OCI-LY3 (cell line): ENCODE measurements around the gene TACC2.
"Not testable (repeated sequence)": the region's sequence is repeated elsewhere in the genome, so short reads cannot be mapped to it uniquely, and the experiment has no call there.

Experiments
- H2AFZ ChIP-seq: fragments of 200-600, 300-600 bp; shearing (Covaris generic); 2 replicates; pipeline ENCODE4 v1.6.0; 2014; ENCODE audit warnings: antibody characterized with exemption, low read depth, low read length
- H3K27ac ChIP-seq: fragments of 200-600, 300-600 bp; sonication (generic); 2 replicates; pipeline ENCODE4 v1.5.1; 2014; ENCODE audit warnings: mild to moderate bottlenecking, low read length, moderate library complexity, mixed read lengths
- H3K27me3 ChIP-seq: fragments of 200-600, 300-600 bp; sonication (generic); 2 replicates; pipeline ENCODE4 v1.6.1; 2014; ENCODE audit warnings: low read depth, low read length, mixed read lengths
- H3K36me3 ChIP-seq: fragments of 200-600, 300-600 bp; sonication (generic); replicated peaks from 2 replicates; pipeline ENCODE3; 2014; ENCODE audit warnings: low read depth, low read length, mixed read lengths
- H3K4me1 ChIP-seq: fragments of 300-600, 200-600 bp; sonication (generic); 2 replicates; pipeline ENCODE4 v1.6.1; 2014; ENCODE audit warnings: low read length, mixed read lengths
- H3K4me2 ChIP-seq: fragments of 200-600, 300-600 bp; sonication (generic); 2 replicates; pipeline ENCODE4 v1.6.1; 2014; ENCODE audit warnings: low read length, mixed read lengths
- H3K4me3 ChIP-seq: fragments of 300-600, 200-600 bp; sonication (generic); 2 replicates; pipeline ENCODE4 v1.5.1; 2014; ENCODE audit warnings: antibody characterized with exemption, mild to moderate bottlenecking, low read length, moderate library complexity
- H3K79me2 ChIP-seq: fragments of 300-600, 200-600 bp; shearing (Covaris generic); 2 replicates; pipeline ENCODE4 v1.6.1; 2014; ENCODE audit warnings: mild to moderate bottlenecking, low read length, mixed read lengths
- H3K9ac ChIP-seq: fragments of 300-600, 200-600 bp; shearing (Covaris generic); 2 replicates; pipeline ENCODE4 v1.6.0; 2014; ENCODE audit warnings: mild to moderate bottlenecking, low read length, moderate library complexity
- H3K9me3 ChIP-seq: fragments of 200-600, 300-600 bp; shearing (Covaris generic); 2 replicates; pipeline ENCODE4 v1.6.1; 2014; ENCODE audit warnings: low read length, mixed read lengths; ENCODE audit not compliant: insufficient read depth
- H4K20me1 ChIP-seq: fragments of 200-600, 300-600 bp; sonication (generic); 2 replicates; pipeline ENCODE4 v1.6.1; 2016; ENCODE audit warnings: low read length, mixed read lengths; ENCODE audit not compliant: insufficient read depth
- EZH2phosphoT487 ChIP-seq: fragments of 200-600 bp; shearing (Covaris generic); IDR thresholded peaks from 2 replicates; pipeline ENCODE4 v1.6.1; 2018; ENCODE audit warnings: antibody characterized with exemption, mixed run types, low read depth
- TF ChIP-seq, protein P1 (sequence below): fragments of 200-600, 300-600 bp; sonication (generic); IDR thresholded peaks from 2 replicates; pipeline ENCODE4 v1.5.1; 2014; ENCODE audit warnings: antibody characterized with exemption, low read length, low read depth

The TACC2 gene

DNA sequence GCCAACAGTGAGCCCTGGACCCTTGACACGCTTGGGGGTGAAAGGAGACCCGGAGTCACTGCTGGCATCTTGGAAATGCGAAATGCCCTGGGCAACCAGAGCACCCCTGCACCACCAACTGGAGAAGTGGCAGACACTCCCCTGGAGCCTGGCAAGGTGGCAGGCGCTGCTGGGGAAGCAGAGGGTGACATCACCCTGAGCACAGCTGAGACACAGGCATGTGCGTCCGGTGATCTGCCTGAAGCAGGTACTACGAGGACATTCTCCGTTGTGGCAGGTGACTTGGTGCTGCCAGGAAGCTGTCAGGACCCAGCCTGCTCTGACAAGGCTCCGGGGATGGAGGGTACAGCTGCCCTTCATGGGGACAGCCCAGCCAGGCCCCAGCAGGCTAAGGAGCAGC is 98.5 kb downstream of the TACC2 start:
- H3K4me2 ChIP-seq = no peak overlapping the region
- no peaks in the 10 kb centered on the region for H4K20me1 ChIP-seq
- no peak overlapping the region for H3K27ac ChIP-seq
- H2AFZ ChIP-seq = no peak overlapping the region
- no peaks in the 10 kb centered on the region for H3K9me3 ChIP-seq
- no peaks in the 10 kb centered on the region for H3K79me2 ChIP-seq
- H3K4me3 ChIP-seq = no peak overlapping the region
- no peak overlapping the region for H3K9ac ChIP-seq
- H3K36me3 ChIP-seq = no peaks in the 10 kb centered on the region
- no peaks in the 10 kb centered on the region for H3K27me3 ChIP-seq
- H3K4me1 ChIP-seq = no peaks in the 10 kb centered on the region
- TF ChIP-seq EZH2phosphoT487 = no peak
- TF ChIP-seq, protein P1, sequence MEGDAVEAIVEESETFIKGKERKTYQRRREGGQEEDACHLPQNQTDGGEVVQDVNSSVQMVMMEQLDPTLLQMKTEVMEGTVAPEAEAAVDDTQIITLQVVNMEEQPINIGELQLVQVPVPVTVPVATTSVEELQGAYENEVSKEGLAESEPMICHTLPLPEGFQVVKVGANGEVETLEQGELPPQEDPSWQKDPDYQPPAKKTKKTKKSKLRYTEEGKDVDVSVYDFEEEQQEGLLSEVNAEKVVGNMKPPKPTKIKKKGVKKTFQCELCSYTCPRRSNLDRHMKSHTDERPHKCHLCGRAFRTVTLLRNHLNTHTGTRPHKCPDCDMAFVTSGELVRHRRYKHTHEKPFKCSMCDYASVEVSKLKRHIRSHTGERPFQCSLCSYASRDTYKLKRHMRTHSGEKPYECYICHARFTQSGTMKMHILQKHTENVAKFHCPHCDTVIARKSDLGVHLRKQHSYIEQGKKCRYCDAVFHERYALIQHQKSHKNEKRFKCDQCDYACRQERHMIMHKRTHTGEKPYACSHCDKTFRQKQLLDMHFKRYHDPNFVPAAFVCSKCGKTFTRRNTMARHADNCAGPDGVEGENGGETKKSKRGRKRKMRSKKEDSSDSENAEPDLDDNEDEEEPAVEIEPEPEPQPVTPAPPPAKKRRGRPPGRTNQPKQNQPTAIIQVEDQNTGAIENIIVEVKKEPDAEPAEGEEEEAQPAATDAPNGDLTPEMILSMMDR = no peak

DNA sequence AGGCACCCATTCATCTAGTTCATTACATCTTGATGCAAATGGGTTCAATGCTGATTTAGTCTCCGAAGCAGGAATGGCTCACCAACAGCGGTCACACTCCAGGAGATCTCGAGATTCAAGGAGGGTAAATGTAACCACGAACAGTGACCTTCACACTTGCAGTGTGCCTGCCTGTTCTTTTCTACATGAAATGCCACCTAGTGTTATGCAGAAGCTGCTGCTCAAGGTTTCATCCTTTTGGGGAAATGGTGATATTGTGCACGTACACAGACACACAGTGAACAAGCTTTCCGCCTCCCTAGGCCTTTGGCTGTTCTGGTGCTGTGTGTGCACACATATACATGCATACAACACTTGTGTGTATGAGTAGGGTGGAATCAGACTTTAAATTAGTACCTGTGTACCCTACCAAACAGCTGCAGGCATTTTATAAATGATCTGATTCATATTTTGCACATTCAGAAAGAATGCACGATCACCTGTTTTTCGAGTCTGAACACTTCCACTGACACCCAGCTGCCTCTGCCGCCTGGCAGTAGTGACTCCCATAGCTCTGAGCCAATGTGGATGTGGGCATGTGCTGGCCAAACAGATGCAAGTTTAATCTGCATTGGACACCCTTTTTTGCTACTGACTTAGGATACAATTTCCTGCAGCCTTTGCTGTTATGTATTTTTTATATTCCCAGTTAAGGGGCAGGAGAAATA is 100.5 kb downstream of the TACC2 start:
- H3K4me2 ChIP-seq = no peak overlapping the region
- TF ChIP-seq, protein P1 = no peak
- no peak for TF ChIP-seq EZH2phosphoT487
- H3K27me3 ChIP-seq = 0 out of 2 replicates have a peak, but pooled peaks cover 3% of the 10 kb centered on the region
- no peaks in the 10 kb centered on the region for H3K4me1 ChIP-seq
- no peak overlapping the region for H2AFZ ChIP-seq
- no peaks in the 10 kb centered on the region for H3K9me3 ChIP-seq
- no peak overlapping the region for H3K4me3 ChIP-seq
- H3K79me2 ChIP-seq = no peaks in the 10 kb centered on the region
- H3K36me3 ChIP-seq = no peaks in the 10 kb centered on the region
- H4K20me1 ChIP-seq = no peaks in the 10 kb centered on the region
- H3K27ac ChIP-seq = no peak overlapping the region
- H3K9ac ChIP-seq = no peak overlapping the region

DNA sequence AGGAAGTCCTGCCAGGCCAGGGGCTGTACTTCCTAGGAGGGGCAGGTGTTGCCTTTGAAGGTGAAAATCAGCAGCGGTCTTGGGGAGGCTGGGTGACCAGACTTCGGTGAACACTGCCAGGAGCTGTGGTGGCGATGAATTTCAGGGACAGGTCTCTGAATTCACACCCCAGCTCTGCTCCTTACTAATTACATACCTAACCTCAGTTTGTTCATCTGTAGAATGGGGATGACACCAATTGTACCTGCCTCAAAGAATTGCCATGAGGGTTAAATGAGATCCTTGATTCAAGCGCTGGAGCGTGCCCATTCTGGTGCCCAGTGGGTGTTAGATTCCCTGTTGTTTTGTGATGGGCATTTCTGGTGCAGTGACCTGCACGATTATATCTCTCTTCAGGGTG is 102.8 kb downstream of the TACC2 start:
- H3K27me3 ChIP-seq = 0 out of 2 replicates have a peak, but pooled peaks cover 3% of the 10 kb centered on the region
- no peaks in the 10 kb centered on the region for H3K4me1 ChIP-seq
- no peak overlapping the region for H3K9ac ChIP-seq
- H2AFZ ChIP-seq = no peak overlapping the region
- H4K20me1 ChIP-seq = no peaks in the 10 kb centered on the region
- H3K9me3 ChIP-seq = no peaks in the 10 kb centered on the region
- H3K4me2 ChIP-seq = no peak overlapping the region
- no peak overlapping the region for H3K4me3 ChIP-seq
- H3K36me3 ChIP-seq = no peaks in the 10 kb centered on the region
- TF ChIP-seq, protein P1 = no peak
- TF ChIP-seq EZH2phosphoT487 = no peak
- no peaks in the 10 kb centered on the region for H3K79me2 ChIP-seq
- no peak overlapping the region for H3K27ac ChIP-seq

DNA sequence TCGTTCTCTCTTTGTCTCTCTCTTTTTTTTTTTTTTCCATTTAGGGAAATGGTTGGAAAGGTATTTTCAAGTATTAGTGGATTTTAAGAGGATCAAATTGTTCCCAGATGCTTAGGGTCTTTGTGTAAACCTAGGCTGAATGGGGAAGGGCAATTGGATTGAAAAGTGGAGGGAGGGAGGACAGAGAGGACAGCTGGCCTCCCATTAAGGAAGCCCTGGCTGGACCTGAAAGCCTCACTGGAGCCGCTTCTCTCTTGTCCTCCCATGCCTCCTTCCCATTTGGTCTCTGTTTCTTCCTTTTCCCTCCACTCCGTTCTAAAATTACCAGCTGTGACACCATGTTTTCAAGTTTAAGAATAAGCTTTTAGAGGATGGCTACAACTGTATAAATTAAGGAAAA is 104.1 kb downstream of the TACC2 start:
- no peak overlapping the region for H3K4me3 ChIP-seq
- no peaks in the 10 kb centered on the region for H3K79me2 ChIP-seq
- H3K4me2 ChIP-seq = no peak overlapping the region
- 0 out of 2 replicates have a peak, but pooled peaks cover 3% of the 10 kb centered on the region for H3K27me3 ChIP-seq
- TF ChIP-seq, protein P1 = no peak
- TF ChIP-seq EZH2phosphoT487 = no peak
- no peaks in the 10 kb centered on the region for H3K4me1 ChIP-seq
- H2AFZ ChIP-seq = no peak overlapping the region
- no peaks in the 10 kb centered on the region for H3K36me3 ChIP-seq
- no peak overlapping the region for H3K9ac ChIP-seq
- H3K27ac ChIP-seq = no peak overlapping the region
- H4K20me1 ChIP-seq = no peaks in the 10 kb centered on the region
- no peaks in the 10 kb centered on the region for H3K9me3 ChIP-seq

DNA sequence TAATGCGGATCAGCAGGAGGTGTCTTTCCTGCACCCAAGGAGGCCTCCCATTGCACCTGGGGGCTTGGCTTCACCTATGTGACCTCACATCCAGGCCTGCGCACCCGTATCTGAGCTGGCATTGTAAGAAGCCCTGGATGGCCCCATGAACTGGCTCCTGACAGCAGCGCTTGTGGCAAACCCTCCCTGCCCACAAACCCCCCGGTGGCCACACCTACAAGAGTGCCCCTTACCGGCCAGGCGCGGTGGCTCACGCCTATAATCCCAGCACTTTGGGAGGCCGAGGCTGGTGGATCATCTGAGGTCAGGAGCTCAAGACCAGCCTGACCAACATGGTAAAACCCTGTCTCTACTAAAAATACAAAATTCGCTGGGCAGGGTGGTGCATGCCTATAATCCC is 107.2 kb downstream of the TACC2 start:
- H3K9ac ChIP-seq, H3K9me3 ChIP-seq, H3K4me3 ChIP-seq, H3K4me1 ChIP-seq, H3K27me3 ChIP-seq, H3K36me3 ChIP-seq, H3K27ac ChIP-seq, H3K4me2 ChIP-seq, H2AFZ ChIP-seq, H4K20me1 ChIP-seq, H3K79me2 ChIP-seq: not testable (repeated sequence)
